Epithelial cell of proximal tubule (primary cell): ENCODE results near the gene BCS1L. TPM values are rescaled to one million over a fixed set of nuclear protein-coding genes. Genes with fewer than 3 reads are reported as not detected.

Experiments
- DNase-seq: peaks from one replicate; pipeline ENCODE4 v3.0.0-alpha.2; 2011; ENCODE audit warnings: low read depth
- H3K4me3 ChIP-seq: 2 replicates; pipeline ENCODE4 v1.5.1; 2011; ENCODE audit warnings: low read depth, mild to moderate bottlenecking, low read length
- total RNA-seq: library from RNA; depleted of rRNA; stranded (reverse); fragments of >200 nt; gene quantifications from 2 replicates; pipeline ENCODE4 v1.2.3, GENCODE V29; 2015
- TF ChIP-seq, protein P1 (sequence below): conservative IDR thresholded peaks from 2 replicates; pipeline ENCODE4 v1.5.1; 2012; ENCODE audit warnings: low read depth, mild to moderate bottlenecking, low read length

The BCS1L gene
- total RNA-seq, 1 donor from 2014 or later, result 38.2 TPM

- no peak overlapping the region for H3K4me3 ChIP-seq
- no peak for DNase-seq
- TF ChIP-seq, protein P1, sequence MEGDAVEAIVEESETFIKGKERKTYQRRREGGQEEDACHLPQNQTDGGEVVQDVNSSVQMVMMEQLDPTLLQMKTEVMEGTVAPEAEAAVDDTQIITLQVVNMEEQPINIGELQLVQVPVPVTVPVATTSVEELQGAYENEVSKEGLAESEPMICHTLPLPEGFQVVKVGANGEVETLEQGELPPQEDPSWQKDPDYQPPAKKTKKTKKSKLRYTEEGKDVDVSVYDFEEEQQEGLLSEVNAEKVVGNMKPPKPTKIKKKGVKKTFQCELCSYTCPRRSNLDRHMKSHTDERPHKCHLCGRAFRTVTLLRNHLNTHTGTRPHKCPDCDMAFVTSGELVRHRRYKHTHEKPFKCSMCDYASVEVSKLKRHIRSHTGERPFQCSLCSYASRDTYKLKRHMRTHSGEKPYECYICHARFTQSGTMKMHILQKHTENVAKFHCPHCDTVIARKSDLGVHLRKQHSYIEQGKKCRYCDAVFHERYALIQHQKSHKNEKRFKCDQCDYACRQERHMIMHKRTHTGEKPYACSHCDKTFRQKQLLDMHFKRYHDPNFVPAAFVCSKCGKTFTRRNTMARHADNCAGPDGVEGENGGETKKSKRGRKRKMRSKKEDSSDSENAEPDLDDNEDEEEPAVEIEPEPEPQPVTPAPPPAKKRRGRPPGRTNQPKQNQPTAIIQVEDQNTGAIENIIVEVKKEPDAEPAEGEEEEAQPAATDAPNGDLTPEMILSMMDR, result no peak
Measured at GRCh38 chr2:218698885-218699284, 39.4 kb downstream of the BCS1L start.

DNA sequence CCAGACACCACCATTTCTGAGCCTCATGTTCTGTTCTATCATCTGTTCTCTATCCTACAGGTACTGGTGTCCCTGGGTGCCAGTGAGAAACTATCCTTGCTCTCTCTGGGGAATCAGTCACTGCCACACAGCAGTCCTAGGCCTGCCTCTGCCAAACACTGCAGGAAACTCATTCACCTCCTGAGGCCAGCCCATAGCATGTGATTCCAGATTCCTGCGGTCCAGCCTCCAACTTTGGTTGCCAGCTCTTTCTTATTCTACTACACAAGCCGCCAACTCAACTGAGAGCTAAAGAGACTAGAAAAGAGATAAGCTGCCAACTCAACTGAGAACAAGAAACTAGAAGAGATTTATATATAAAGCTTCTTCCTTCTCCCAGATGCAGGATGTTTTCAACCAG is 42.3 kb downstream of the BCS1L start:
- H3K4me3 ChIP-seq, result no peak overlapping the region
- TF ChIP-seq, protein P1, result no peak
- DNase-seq, result no peak

- TF ChIP-seq, protein P1, result no peak
- DNase-seq, result no peak
- no peak overlapping the region for H3K4me3 ChIP-seq
Measured at GRCh38 chr2:218703341-218703740, 43.9 kb downstream of the BCS1L start.

GRCh38 chr2:218708086-218708485 is 48.6 kb downstream of the BCS1L start:
- DNase-seq, result no peak
- H3K4me3 ChIP-seq, result no peak overlapping the region
- TF ChIP-seq, protein P1, result no peak

DNA sequence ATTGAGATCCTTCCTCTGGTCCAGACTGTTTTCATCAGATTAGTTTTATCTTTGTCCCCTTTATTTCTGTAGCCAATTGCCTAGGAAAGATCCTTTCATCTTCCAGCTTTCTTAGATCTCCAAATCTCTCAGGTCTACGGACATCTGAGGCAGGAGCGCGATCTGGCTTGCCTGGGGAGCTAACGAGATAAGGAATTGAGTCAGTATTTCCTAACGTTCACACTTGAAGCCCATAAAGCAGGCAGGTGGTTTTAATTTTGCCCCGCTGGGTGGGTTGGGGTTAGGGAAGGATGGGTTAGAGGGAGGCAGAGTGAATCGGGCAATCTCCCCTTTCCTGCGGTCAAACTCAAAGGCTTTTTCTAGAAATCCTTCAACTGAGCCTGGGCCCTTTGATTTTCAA is 50.4 kb downstream of the BCS1L start:
- TF ChIP-seq, protein P1, result no peak
- no peak for DNase-seq
- H3K4me3 ChIP-seq, result peak overlapping the region; percentile 96

- peak overlapping the region; percentile 96 for H3K4me3 ChIP-seq
- DNase-seq, result no peak
- TF ChIP-seq, protein P1, result no peak
Measured at GRCh38 chr2:218710334-218710686, 50.8 kb downstream of the BCS1L start.

DNA sequence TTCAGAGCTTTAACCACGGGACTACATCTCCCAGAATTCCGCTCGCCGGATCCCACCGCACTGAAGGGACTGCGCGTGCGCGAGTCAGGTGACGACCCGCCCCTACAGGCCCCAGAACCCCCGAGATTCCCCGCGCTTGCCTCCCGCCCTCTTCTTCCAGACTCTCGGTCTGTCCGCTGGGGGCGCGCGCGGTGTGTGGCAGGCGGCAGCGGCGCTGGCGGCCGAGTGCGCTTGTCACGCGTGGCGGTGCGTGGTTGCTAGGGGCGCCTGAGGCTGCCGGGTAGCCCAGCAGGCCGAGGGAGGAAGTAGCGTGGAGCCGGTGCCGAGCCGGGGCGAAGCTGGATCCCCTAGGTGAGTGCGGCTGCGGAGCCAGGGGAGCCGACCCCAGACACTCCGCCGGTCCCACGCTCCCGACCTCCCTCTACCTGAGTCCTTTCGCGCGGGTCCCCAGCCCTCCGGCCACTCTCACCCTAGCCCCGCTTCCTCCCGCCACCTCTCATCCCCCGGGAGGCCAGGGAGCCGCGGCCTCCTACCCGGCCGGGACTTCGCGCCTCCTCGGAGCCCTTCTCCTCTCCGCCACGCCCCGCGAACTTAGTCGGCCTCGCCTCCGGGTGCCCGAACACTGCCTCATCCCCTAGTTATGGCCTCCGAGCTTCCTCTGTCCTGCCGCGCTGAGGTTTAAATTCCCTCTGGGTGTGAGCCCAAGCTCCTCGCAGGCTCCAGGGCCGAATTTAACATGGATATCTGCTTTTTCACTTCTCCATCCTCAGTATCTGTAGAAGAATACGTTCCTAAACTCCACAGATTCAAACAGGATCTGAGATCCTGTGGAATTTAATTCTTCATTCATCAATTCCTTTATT is 51.4 kb downstream of the BCS1L start, which contains the start of gene TTLL4:
TTLL4 (plus strand) TSS at position 149 of the 863 bp plus-strand sequence. CDS start 26,842 bp downstream, outside the sequence.
- peak within 1 kb of the TSS; percentile 96 for H3K4me3 ChIP-seq
- peak; percentile 31 for DNase-seq
- TF ChIP-seq, protein P1, result peak; percentile 67
